Activated naive CD4-positive, alpha-beta T cell treated with anti-CD3 and anti-CD28 coated beads, Interleukin-2, amount 10 ng/mL, durations not matched to agents 7 days and 5 days (primary cell): ENCODE data around the gene PRG3.
A peak's percentile ranks its signal among the peaks of the same experiment; 100 is the strongest.

Experiments
- CTCF ChIA-PET: fragments of 350-600 bp; sonication (Branson Sonifier 250); formaldehyde crosslinking; loops from one replicate; lab custom pipeline; 2021; ENCODE audit warnings: antibody characterized with exemption; lab: Charles Lee
- DNase-seq: peaks from one replicate; pipeline ENCODE4 v3.0.0-alpha.2; 2020
- H3K27ac Mint-ChIP-seq: one replicate; pipeline ENCODE4 v1.8.0; 2021; ENCODE audit warnings: mild to moderate bottlenecking, moderate library complexity, mixed read lengths
- H3K27me3 Mint-ChIP-seq: one replicate; pipeline ENCODE4 v1.8.0; 2021; ENCODE audit warnings: mild to moderate bottlenecking, mixed read lengths
- H3K36me3 Mint-ChIP-seq: one replicate; pipeline ENCODE4 v1.8.0; 2021; ENCODE audit warnings: mixed read lengths
- H3K4me1 Mint-ChIP-seq: one replicate; pipeline ENCODE4 v1.8.0; 2021; ENCODE audit warnings: mixed read lengths
- H3K4me3 Mint-ChIP-seq: one replicate; pipeline ENCODE4 v1.8.0; 2021; ENCODE audit warnings: mild to moderate bottlenecking, moderate library complexity, mixed read lengths
- H3K9me3 Mint-ChIP-seq: one replicate; pipeline ENCODE4 v1.8.0; 2021; ENCODE audit warnings: mixed read lengths

Gene PRG3

DNA sequence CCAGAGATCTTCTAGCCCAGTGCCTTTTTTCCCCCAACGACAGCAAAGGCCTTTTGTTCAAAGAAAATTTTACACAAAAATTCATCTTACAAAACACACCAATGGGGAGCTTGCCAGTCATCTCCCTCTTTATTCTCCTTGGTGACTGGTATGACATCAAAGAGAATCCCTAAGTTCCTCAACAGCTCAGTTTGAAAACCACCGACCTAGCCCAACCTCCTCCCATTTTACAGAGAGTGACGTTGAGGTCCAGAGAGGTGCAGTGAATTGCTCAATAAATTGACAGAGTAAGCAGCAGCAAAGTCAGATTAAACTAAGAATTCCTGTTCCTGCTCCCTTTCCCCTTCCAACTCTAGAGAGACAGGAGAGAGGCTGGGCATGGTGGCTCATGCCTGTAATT is 38.2 kb upstream of the PRG3 start:
- DNase-seq: no peak
- Mint-ChIP-seq H3K27ac (no peak overlapping the region), H3K36me3 (peaks cover 76% of the 10 kb centered on the region), H3K4me3 (no peak overlapping the region), H3K9me3 (no peaks in the 10 kb centered on the region), H3K4me1 (peaks cover 39% of the 10 kb centered on the region), H3K27me3 (no peaks in the 10 kb centered on the region)
- CTCF ChIA-PET: interaction anchor here (0.6 kb wide), 1 partner anchor 26 kb away, joined by 3 read pairs; no protein-coding TSS in a partner anchor

DNA sequence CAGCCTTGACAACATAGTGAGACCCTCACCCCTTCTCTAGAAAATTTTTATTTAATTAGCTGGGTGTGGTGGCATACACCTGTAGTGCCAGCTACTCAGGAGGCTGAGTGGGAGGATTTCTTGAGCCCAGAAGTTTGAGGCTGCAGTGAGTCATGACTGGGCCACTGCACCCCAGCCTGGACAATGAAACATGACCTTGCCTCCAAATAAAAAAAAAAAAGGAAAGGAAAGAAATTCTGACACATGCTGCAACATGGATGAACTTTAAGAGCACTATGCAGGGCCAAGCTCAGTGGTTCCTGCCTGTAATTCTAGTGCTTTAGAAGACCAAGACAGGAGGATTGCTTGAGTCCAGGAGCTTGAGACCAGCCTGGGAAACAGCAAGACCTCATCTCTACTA is 37.2 kb upstream of the PRG3 start:
- H3K36me3 Mint-ChIP-seq: peaks cover 77% of the 10 kb centered on the region

DNA sequence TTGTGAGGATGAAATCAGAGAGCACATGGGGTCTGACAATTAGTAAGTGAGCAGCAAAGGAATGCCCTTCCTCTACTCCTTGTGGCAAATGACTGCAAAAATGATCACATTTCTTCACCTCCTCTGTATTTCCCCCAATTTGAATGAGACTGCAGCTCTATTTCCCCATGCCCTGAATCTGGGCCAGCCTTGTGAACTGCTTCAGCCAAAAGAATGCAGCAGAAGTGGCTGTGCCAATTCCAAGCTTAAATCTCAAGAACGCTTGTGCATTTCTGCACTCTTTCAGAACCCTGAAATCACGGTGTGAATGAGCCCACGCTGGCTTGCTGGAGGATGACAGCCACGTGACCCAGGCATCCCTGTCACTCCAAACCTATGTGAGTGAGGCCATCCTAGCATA is 36.1 kb upstream of the PRG3 start:
- no peak overlapping the region for H3K4me3 Mint-ChIP-seq
- CTCF ChIA-PET: interaction anchor here (2.4 kb wide), 1 partner anchor 41 kb away, joined by 6 read pairs; no protein-coding TSS in a partner anchor
- H3K27ac Mint-ChIP-seq: no peak overlapping the region
- no peaks in the 10 kb centered on the region for H3K9me3 Mint-ChIP-seq
- DNase-seq: no peak
- no peaks in the 10 kb centered on the region for H3K27me3 Mint-ChIP-seq
- peaks cover 23% of the 10 kb centered on the region for H3K4me1 Mint-ChIP-seq
- peaks cover 69% of the 10 kb centered on the region for H3K36me3 Mint-ChIP-seq

More for the DNA sequence above, 37.2 kb upstream of the PRG3 start:
- Mint-ChIP-seq H3K27ac (no peak overlapping the region), H3K9me3 (no peaks in the 10 kb centered on the region), H3K27me3 (no peaks in the 10 kb centered on the region), H3K4me3 (no peak overlapping the region), H3K4me1 (peaks cover 34% of the 10 kb centered on the region)
- DNase-seq: no peak
- CTCF ChIA-PET: interaction anchor here (1.0 to 2.4 kb wide), 2 partner anchors 40 to 75 kb away, joined by 5 to 6 read pairs; no protein-coding TSS in a partner anchor

DNA sequence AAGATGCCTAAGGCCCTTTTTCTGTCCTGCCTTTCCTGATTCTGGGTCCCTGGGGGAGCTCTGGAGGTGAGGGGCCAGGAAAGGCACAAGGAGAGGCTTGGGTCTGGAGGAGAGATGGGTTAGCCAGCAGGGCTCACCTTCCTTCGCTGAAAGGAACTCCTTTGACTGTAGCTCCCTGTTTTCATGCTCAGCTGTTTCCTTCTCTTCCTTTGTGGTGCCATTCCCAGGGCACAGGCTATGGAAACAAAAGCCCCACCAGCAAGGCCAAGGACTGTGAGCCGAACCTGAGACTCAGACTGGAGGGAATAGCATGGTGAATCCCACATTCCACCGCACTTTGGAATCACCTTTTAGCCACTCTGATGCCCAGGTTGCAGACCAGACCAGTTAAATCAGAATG is 35.5 kb upstream of the PRG3 start:
- Mint-ChIP-seq H3K27ac (no peak overlapping the region), H3K36me3 (peaks cover 64% of the 10 kb centered on the region), H3K27me3 (no peaks in the 10 kb centered on the region), H3K4me3 (no peak overlapping the region), H3K9me3 (no peaks in the 10 kb centered on the region), H3K4me1 (peaks cover 18% of the 10 kb centered on the region)
- CTCF ChIA-PET: interaction anchor here (2.4 kb wide), 1 partner anchor 42 kb away, joined by 6 read pairs; no protein-coding TSS in a partner anchor
- DNase-seq: no peak

DNA sequence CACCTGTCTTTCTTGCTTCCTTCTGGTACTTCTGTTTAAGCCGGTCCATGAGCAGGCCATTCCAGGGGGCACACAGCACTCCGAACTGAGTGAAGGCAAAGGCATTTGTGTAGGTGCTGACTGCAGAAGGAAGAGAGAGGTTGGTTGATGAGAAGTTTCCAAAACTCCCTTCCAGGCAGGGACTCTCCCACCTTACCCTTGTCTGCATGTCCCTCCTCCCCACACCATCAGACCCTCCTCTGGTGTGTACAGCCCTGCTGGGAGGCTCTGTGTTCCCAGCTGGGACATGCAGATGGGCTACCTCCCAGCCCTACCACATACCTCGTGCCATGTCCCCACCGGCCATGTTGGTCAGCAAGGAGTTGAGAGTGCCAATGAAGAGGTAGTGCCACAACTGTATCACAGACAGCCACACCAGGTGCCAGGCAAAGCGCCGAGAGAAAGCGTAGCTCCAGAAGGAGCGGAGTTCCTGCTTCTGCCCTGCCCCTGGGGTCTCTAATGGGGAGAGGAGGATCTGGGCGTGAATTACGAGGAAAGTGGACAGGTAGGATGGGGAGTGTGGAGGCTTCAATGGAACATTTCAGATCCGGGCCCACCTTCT is 33.8 kb upstream of the PRG3 start:
- Mint-ChIP-seq H3K36me3 (peaks cover 61% of the 10 kb centered on the region), H3K4me1 (peaks cover 11% of the 10 kb centered on the region), H3K27me3 (no peaks in the 10 kb centered on the region), H3K4me3 (no peak overlapping the region), H3K27ac (peak overlapping the region; percentile 63), H3K9me3 (no peaks in the 10 kb centered on the region)
- no peak for DNase-seq
- CTCF ChIA-PET: no interaction called here

DNA sequence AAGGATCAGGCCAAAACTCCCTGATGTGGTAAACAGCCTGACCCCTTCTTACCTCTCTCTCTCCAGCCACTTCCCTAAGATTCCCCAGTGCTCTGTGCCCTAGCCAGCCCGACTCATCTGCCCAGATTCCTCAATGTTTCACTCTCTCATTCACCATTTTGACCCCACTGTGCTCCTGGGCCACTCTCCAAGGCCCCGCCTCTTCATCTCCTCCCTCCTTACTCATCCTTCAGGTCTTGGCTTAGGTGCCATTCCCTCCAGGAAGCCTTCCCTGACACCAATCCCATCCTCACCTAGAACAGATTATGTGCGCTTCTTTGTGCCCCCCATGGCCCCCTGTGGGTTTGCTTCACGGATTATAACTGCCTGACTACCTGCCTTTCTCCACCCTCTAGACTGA is 32.7 kb upstream of the PRG3 start:
- H3K4me3 Mint-ChIP-seq: no peak overlapping the region
- no peaks in the 10 kb centered on the region for H3K9me3 Mint-ChIP-seq
- CTCF ChIA-PET: no interaction called here
- DNase-seq: no peak
- peaks cover 59% of the 10 kb centered on the region for H3K36me3 Mint-ChIP-seq
- H3K27ac Mint-ChIP-seq: peak overlapping the region; percentile 46
- no peaks in the 10 kb centered on the region for H3K27me3 Mint-ChIP-seq
- peaks cover 9% of the 10 kb centered on the region for H3K4me1 Mint-ChIP-seq

- Mint-ChIP-seq H3K4me3 (no peak overlapping the region), H3K27ac (peak overlapping the region; percentile 1), H3K27me3 (no peaks in the 10 kb centered on the region), H3K9me3 (no peaks in the 10 kb centered on the region), H3K4me1 (peaks cover 31% of the 10 kb centered on the region), H3K36me3 (peaks cover 62% of the 10 kb centered on the region)
- DNase-seq: no peak
- CTCF ChIA-PET: no interaction called here
These were observed 29.3 kb upstream of the PRG3 start for GRCh38 chr11:57410287-57410686.

DNA sequence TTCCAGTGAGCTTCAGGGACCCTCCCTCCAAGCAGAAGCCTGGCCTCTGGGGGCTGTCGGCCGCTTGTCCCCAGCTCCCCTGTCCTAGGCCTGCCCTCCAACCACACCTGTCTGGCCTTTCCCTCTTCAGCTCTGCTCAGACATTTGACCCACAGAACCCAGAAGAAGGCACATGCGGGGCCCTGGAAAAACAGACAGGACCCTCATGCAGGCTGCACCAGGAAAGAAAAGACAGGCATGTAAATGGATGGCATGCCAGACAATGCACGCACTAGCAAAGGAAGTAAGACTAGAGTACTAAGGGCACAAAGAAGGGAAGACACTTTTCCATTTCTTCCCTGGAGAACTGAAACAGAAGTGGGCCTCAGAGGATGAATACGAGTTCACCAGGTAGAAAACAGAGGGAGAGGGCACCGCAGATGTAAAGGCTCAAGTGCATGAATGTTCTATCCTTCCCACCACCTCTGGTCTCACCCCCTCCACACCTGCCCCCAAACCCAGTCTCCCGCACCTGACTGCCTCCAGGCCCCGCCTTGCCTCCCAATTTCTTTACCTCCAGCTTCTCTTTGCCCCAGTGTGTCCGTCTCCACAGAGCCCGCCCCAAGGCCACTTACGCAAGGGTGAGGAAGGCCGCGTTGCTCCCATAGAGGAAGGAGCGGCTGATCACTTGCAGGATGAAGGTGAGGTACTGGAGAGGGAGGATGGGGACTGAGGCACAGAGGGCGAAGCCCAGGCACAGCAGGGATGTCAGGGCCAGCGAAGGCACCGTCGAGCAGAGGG is 28.6 kb upstream of the PRG3 start:
- CTCF ChIA-PET: interaction anchor here (0.9 kb wide), 1 partner anchor 50 kb away, joined by 3 read pairs; no protein-coding TSS in a partner anchor
- H3K36me3 Mint-ChIP-seq: peaks cover 59% of the 10 kb centered on the region
- H3K4me3 Mint-ChIP-seq: no peak overlapping the region
- H3K4me1 Mint-ChIP-seq: peaks cover 27% of the 10 kb centered on the region
- H3K27ac Mint-ChIP-seq: peak overlapping the region; percentile 21
- H3K9me3 Mint-ChIP-seq: no peaks in the 10 kb centered on the region
- DNase-seq: no peak
- H3K27me3 Mint-ChIP-seq: no peaks in the 10 kb centered on the region

DNA sequence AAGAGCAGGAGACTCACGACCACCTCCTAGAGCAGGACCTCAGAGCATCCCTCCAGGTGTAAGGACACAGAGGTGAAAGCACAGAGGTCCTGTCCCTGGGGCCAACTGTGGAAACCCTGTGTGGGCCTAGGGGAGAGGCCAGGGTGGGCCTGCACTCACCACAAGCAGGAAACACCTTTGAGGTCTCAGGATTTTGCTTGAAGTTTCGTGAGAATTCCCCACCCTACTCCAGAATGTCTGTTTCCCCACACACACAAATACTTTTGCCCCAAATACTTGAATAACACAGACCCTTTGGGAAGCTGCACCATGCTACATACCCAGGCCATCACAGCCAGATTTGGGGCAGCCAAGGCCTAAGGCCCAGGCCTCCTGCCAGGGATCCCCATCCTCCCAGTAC is 27.8 kb upstream of the PRG3 start:
- Mint-ChIP-seq H3K4me1 (peaks cover 26% of the 10 kb centered on the region), H3K9me3 (no peaks in the 10 kb centered on the region)
- CTCF ChIA-PET: interaction anchor here (0.9 to 1.1 kb wide), 2 partner anchors 51 to 60 kb away, joined by 3 read pairs; no protein-coding TSS in a partner anchor

GRCh38 chr11:57407941-57408475 is 27.1 kb upstream of the PRG3 start:
- no peak overlapping the region for H3K4me3 Mint-ChIP-seq
- no peaks in the 10 kb centered on the region for H3K27me3 Mint-ChIP-seq
- H3K4me1 Mint-ChIP-seq: peaks cover 23% of the 10 kb centered on the region
- CTCF ChIA-PET: interaction anchor here (1.1 kb wide), 1 partner anchor 59 kb away, joined by 3 read pairs; no protein-coding TSS in a partner anchor
- H3K36me3 Mint-ChIP-seq: peaks cover 47% of the 10 kb centered on the region
- H3K27ac Mint-ChIP-seq: peak overlapping the region; percentile 12
- no peak for DNase-seq
- H3K9me3 Mint-ChIP-seq: no peaks in the 10 kb centered on the region

More for the DNA sequence above, 27.8 kb upstream of the PRG3 start:
- Mint-ChIP-seq H3K27ac (no peak overlapping the region), H3K4me3 (no peak overlapping the region), H3K27me3 (no peaks in the 10 kb centered on the region), H3K36me3 (peaks cover 54% of the 10 kb centered on the region)
- no peak for DNase-seq

- no peaks in the 10 kb centered on the region for H3K27me3 Mint-ChIP-seq
- CTCF ChIA-PET: interaction anchor here (0.7 to 1.2 kb wide), 3 partner anchors 33 to 58 kb away, joined by 3 read pairs; no protein-coding TSS in a partner anchor
- DNase-seq: no peak
- H3K4me3 Mint-ChIP-seq: no peak overlapping the region
- peaks cover 47% of the 10 kb centered on the region for H3K36me3 Mint-ChIP-seq
- no peaks in the 10 kb centered on the region for H3K9me3 Mint-ChIP-seq
- H3K27ac Mint-ChIP-seq: peak overlapping the region; percentile 56
- H3K4me1 Mint-ChIP-seq: peaks cover 23% of the 10 kb centered on the region
These were observed 26.3 kb upstream of the PRG3 start for GRCh38 chr11:57407010-57407920.

GRCh38 chr11:57406337-57406904 is 25.5 kb upstream of the PRG3 start:
- CTCF ChIA-PET: interaction anchor here (0.7 to 1.2 kb wide), 2 partner anchors 33 to 51 kb away, joined by 3 read pairs; no protein-coding TSS in a partner anchor
- H3K4me1 Mint-ChIP-seq: peaks cover 23% of the 10 kb centered on the region
- DNase-seq: no peak
- H3K4me3 Mint-ChIP-seq: no peak overlapping the region
- H3K27ac Mint-ChIP-seq: peak overlapping the region; percentile 56
- no peaks in the 10 kb centered on the region for H3K9me3 Mint-ChIP-seq
- peaks cover 46% of the 10 kb centered on the region for H3K36me3 Mint-ChIP-seq
- H3K27me3 Mint-ChIP-seq: no peaks in the 10 kb centered on the region

DNA sequence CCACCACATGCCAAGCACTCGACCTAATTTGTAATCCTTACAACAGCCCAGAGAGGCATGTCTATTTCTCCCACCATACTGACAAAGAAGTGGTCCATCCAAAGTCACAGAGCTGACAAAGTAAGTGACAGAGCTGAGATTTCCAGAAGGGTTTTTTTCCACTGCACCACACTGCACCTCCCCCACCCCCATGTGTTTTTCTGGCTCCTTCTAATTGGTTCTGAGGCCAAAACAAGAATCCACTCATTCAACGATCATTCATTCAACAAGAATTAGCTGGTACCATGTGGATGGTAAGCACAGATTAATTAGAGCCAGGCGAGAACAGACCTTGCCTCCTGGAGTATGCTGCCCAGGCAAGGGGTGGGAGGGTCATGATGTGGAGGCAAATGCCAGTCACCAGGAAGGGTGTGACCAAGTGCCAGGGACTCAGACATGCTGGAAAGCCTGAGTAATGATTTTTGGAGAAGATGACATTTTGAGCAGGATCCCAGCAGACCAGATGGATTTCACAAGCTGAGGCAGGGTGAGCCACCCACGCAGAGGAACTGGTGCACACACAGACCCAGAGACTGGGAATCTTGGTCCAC is 24.4 kb upstream of the PRG3 start:
- no peak overlapping the region for H3K4me3 Mint-ChIP-seq
- H3K27me3 Mint-ChIP-seq: no peaks in the 10 kb centered on the region
- no peak for DNase-seq
- peaks cover 23% of the 10 kb centered on the region for H3K4me1 Mint-ChIP-seq
- CTCF ChIA-PET: no interaction called here
- peak overlapping the region; percentile 7 for H3K27ac Mint-ChIP-seq
- no peaks in the 10 kb centered on the region for H3K9me3 Mint-ChIP-seq
- peaks cover 41% of the 10 kb centered on the region for H3K36me3 Mint-ChIP-seq
